Measurements from ENCODE around the gene FKBP8. TPM values are rescaled to one million over a fixed set of nuclear protein-coding genes. Genes with fewer than 3 reads are reported as not detected.

FKBP8 gene
- total RNA-seq, 1 experiment from 2014 or later = 243 TPM

- Histone ChIP-seq H3K27me3 (ENCODE audit: low read length) (no peaks in the 10 kb centered on the region), H2AFZ (ENCODE audit: low read length) (no peak overlapping the region), H3F3A (ENCODE audit: low read length, unreplicated experiment) (no peaks in the 10 kb centered on the region), H3K4me2 (ENCODE audit: low read length) (no peak overlapping the region), H3K9me3 (ENCODE audit: low read length) (no peaks in the 10 kb centered on the region), H4K20me1 (ENCODE audit: low read length) (peaks cover 86% of the 10 kb centered on the region), H3K9ac (ENCODE audit: low read length) (no peak overlapping the region), H3K4me3 (ENCODE audit: low read length) (no peak overlapping the region), H3K9me2 (replicated peaks; ENCODE audit: low read length) (no peaks in the 10 kb centered on the region), H3K4me1 (ENCODE audit: insufficient read depth, low read length) (peaks cover 16% of the 10 kb centered on the region; the same call in 1 of the 2 replicates), H3K36me3 (ENCODE audit: low read depth, low read length) (no peaks in the 10 kb centered on the region), H3K79me2 (ENCODE audit: low read length) (peaks cover 98% of the 10 kb centered on the region), H3K27ac (ENCODE audit: low read length) (no peak overlapping the region)
- ATAC-seq = no peak
- TF ChIP-seq, protein P1, sequence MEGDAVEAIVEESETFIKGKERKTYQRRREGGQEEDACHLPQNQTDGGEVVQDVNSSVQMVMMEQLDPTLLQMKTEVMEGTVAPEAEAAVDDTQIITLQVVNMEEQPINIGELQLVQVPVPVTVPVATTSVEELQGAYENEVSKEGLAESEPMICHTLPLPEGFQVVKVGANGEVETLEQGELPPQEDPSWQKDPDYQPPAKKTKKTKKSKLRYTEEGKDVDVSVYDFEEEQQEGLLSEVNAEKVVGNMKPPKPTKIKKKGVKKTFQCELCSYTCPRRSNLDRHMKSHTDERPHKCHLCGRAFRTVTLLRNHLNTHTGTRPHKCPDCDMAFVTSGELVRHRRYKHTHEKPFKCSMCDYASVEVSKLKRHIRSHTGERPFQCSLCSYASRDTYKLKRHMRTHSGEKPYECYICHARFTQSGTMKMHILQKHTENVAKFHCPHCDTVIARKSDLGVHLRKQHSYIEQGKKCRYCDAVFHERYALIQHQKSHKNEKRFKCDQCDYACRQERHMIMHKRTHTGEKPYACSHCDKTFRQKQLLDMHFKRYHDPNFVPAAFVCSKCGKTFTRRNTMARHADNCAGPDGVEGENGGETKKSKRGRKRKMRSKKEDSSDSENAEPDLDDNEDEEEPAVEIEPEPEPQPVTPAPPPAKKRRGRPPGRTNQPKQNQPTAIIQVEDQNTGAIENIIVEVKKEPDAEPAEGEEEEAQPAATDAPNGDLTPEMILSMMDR (conservative IDR thresholded peaks at IDR 0.05; ENCODE audit: low read depth, low read length) = no peak
- TF ChIP-seq EZH2 (IDR thresholded peaks at IDR 0.05; ENCODE audit: low read length, unreplicated experiment) (no peak), EZH2phosphoT487 (IDR thresholded peaks at IDR 0.05; ENCODE audit: borderline replicate concordance, low read length) (no peak)
- intact Hi-C loops (cut with micrococcal nuclease) = no loop called here
- no peak for DNase-seq
- POLR2A ChIA-PET (ENCODE audit: unreplicated experiment) = no interaction called here
- BruUV-seq (replicated peaks) = no TSS peak
- CTCF ChIA-PET = interaction anchor here (1.0 kb wide), 1 partner anchor 10 kb away, joined by 3 read pairs; no protein-coding TSS in a partner anchor
Measured at GRCh38 chr19:18506101-18506930, 37.1 kb downstream of the FKBP8 start.

DNA sequence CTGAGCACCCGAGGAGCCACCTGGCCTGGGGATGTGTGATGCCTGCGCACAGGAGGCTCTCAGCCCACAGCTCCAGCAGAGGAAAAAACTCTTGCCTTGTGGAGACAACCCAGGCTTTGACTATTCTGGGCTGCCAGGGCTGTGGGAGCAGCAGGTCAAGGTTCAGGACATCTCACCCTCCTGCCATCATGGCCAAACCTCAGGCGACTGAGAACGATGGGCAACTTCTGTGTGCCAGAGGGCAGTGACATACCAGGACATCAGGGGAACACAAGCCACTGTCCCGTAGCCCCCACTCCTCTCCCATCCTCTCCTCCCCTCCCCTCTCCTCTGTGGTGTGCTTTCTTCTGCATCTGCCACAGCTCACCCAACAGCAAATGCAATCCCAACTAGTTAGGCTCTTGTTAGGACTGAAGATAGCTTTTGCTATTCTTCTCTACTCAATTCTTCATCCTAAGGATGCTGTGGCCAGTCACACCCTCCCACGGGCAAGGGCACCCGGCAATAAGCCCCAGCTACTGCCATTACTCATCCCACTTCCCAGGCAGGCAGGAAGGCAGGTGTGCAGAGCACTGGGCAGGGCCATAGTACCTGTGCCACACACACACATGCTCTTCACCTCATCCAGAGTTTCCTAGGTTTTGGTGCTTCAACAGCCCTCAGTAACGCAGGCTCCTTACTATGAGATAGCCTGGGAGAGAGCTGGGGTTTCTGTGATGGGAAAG lies 38.3 kb downstream of the FKBP8 start:
- DNase-seq (peak; percentile 55), ATAC-seq (peak; percentile 71)
- Histone ChIP-seq H3K9me3 (ENCODE audit: low read length) (no peaks in the 10 kb centered on the region), H3K9me2 (replicated peaks; ENCODE audit: low read length) (no peaks in the 10 kb centered on the region), H3K79me2 (ENCODE audit: low read length) (peaks cover 100% of the 10 kb centered on the region), H3K27ac (ENCODE audit: low read length) (no peak overlapping the region), H3K4me3 (ENCODE audit: low read length) (no peak overlapping the region), H3K36me3 (ENCODE audit: low read depth, low read length) (no peaks in the 10 kb centered on the region), H4K20me1 (ENCODE audit: low read length) (peaks cover 92% of the 10 kb centered on the region), H2AFZ (ENCODE audit: low read length) (no peak overlapping the region), H3K9ac (ENCODE audit: low read length) (no peak overlapping the region), H3K27me3 (ENCODE audit: low read length) (no peaks in the 10 kb centered on the region), H3F3A (ENCODE audit: low read length, unreplicated experiment) (no peaks in the 10 kb centered on the region), H3K4me1 (ENCODE audit: insufficient read depth, low read length) (peaks cover 16% of the 10 kb centered on the region; the same call in 1 of the 2 replicates), H3K4me2 (ENCODE audit: low read length) (no peak overlapping the region)
- BruUV-seq (replicated peaks) = no TSS peak
- ChIA-PET CTCF (interaction anchor here (1.0 kb wide), 1 partner anchor 9 kb away, joined by 3 read pairs; no protein-coding TSS in a partner anchor), POLR2A (ENCODE audit: unreplicated experiment) (interaction anchor here (0.6 kb wide), 1 partner anchor 216 kb away, joined by 4 read pairs; no protein-coding TSS in a partner anchor)
- TF ChIP-seq, protein P1 (conservative IDR thresholded peaks at IDR 0.05; ENCODE audit: low read depth, low read length) = no peak
- TF ChIP-seq EZH2 (IDR thresholded peaks at IDR 0.05; ENCODE audit: low read length, unreplicated experiment) (no peak), EZH2phosphoT487 (IDR thresholded peaks at IDR 0.05; ENCODE audit: borderline replicate concordance, low read length) (no peak)
- intact Hi-C loops (cut with micrococcal nuclease) = no loop called here

All from PC-3 (cell line).